Liver (tissue), 3 donors: ENCODE measurements around the gene TXNDC8.

Source experiments
- ATF3 ChIP-seq: IDR thresholded peaks from 2 replicates; pipeline ENCODE4 v1.6.1; 2016; ENCODE audit warnings: antibody characterized with exemption
- CTCF ChIP-seq: fragments of 150-350 bp; IDR thresholded peaks from 2 replicates; pipeline ENCODE4 v1.5.1; 2017; ENCODE audit warnings: improper control_type of control experiment, low read depth, low read length; ENCODE audit not compliant: missing input control
- EGR1 ChIP-seq, 2 donors: IDR thresholded peaks; 2 replicates each; pipeline ENCODE4 v1.6.1; 2016 to 2018; ENCODE audit warnings: antibody characterized with exemption in 2 of 2, low read depth in 2 of 2
- GABPA ChIP-seq, 2 donors: IDR thresholded peaks in 1 of 2; conservative IDR thresholded peaks in 1 of 2; 2 replicates each; pipeline ENCODE4 v1.6.1; 2016; ENCODE audit warnings: antibody characterized with exemption in 2 of 2, mild to moderate bottlenecking in 1 of 2, moderate library complexity in 1 of 2
- HNF4A ChIP-seq, 2 donors: conservative IDR thresholded peaks; 2 replicates each; pipeline ENCODE4 v1.6.1; 2016; ENCODE audit warnings: antibody characterized with exemption in 2 of 2, mild to moderate bottlenecking in 2 of 2
- JUND ChIP-seq, 2 donors: IDR thresholded peaks; 2 replicates each; pipeline ENCODE4 v1.6.1; 2016; ENCODE audit warnings: antibody characterized with exemption in 2 of 2
- MAX ChIP-seq: IDR thresholded peaks from 2 replicates; pipeline ENCODE4 v1.6.1; 2016; ENCODE audit warnings: antibody characterized with exemption
- NR2F2 ChIP-seq: IDR thresholded peaks from 2 replicates; pipeline ENCODE4 v1.6.1; 2016; ENCODE audit warnings: antibody characterized with exemption
- RAD21 ChIP-seq, 2 donors: IDR thresholded peaks; 2 replicates each; pipeline ENCODE4 v1.6.1; 2016; ENCODE audit warnings: antibody characterized with exemption in 2 of 2, mild to moderate bottlenecking in 2 of 2
- REST ChIP-seq: IDR thresholded peaks from 2 replicates; pipeline ENCODE4 v1.6.1; 2016; ENCODE audit warnings: antibody characterized with exemption, mild to moderate bottlenecking
- SP1 ChIP-seq: IDR thresholded peaks from 2 replicates; pipeline ENCODE4 v1.6.1; 2018; ENCODE audit warnings: antibody characterized with exemption, mild to moderate bottlenecking
- TAF1 ChIP-seq: conservative IDR thresholded peaks from 2 replicates; pipeline ENCODE4 v1.6.1; 2016; ENCODE audit warnings: antibody characterized with exemption, mild to moderate bottlenecking
- YY1 ChIP-seq: IDR thresholded peaks from 2 replicates; pipeline ENCODE4 v1.6.1; 2016; ENCODE audit warnings: antibody characterized with exemption, mild to moderate bottlenecking
- ZBTB33 ChIP-seq: IDR thresholded peaks from 2 replicates; pipeline ENCODE4 v1.6.1; 2016; ENCODE audit warnings: antibody characterized with exemption
- donor health status: healthy.
- donor health status: healthy.

- TF ChIP-seq CTCF (no peak), MAX (no peak), YY1 (no peak), ATF3 (no peak), ZBTB33 (no peak), EGR1 (IDR thresholded peaks at IDR 0.05; ENCODE audit: low read depth in 2 of 2) (no peak), RAD21 (IDR thresholded peaks at IDR 0.05) (no peak), SP1 (no peak), GABPA (IDR thresholded peaks at IDR 0.05 in 1 of 2, conservative IDR thresholded peaks at IDR 0.05 in 1 of 2) (no peak), TAF1 (no peak), REST (no peak), HNF4A (conservative IDR thresholded peaks at IDR 0.05) (no peak), JUND (IDR thresholded peaks at IDR 0.05) (no peak), NR2F2 (no peak)
Observed at GRCh38 chr9:110329639-110330230, 7.9 kb downstream of the TXNDC8 start.
